Fibroblast of lung (primary cell): ENCODE data around the gene MYO1D. TPM values are rescaled to one million over a fixed set of nuclear protein-coding genes. Genes with fewer than 3 reads are reported as not detected.

Source experiments
- DNase-seq, 2 donors: peaks; one replicate each; pipeline versions ENCODE4 v3.0.0 to v3.0.0-alpha.2; 2010; ENCODE audit warnings: low read depth in 2 of 2
- H2AFZ ChIP-seq: 2 replicates; pipeline ENCODE4 v1.5.1; 2012; ENCODE audit warnings: low read length, control low read depth, inconsistent platforms
- H3K27ac ChIP-seq: 2 replicates; pipeline ENCODE4 v1.5.1; 2011; ENCODE audit warnings: low read length, control low read depth; ENCODE audit not compliant: insufficient read depth
- H3K27me3 ChIP-seq: 2 replicates; pipeline ENCODE4 v1.5.1; 2011; ENCODE audit warnings: mild to moderate bottlenecking, low read length; ENCODE audit not compliant: control insufficient read depth, insufficient read depth
- H3K36me3 ChIP-seq: 2 replicates; pipeline ENCODE4 v1.5.1; 2011; ENCODE audit warnings: low read length; ENCODE audit not compliant: control insufficient read depth, insufficient read depth
- H3K4me1 ChIP-seq: 2 replicates; pipeline ENCODE4 v1.5.1; 2011; ENCODE audit warnings: low read length; ENCODE audit not compliant: control insufficient read depth, insufficient read depth; ENCODE audit errors: extremely low read depth
- H3K4me2 ChIP-seq: 2 replicates; pipeline ENCODE4 v1.5.1; 2011; ENCODE audit warnings: low read length, control low read depth; ENCODE audit not compliant: insufficient read depth; ENCODE audit errors: extremely low read depth
- H3K4me3 ChIP-seq, 4 experiments: fragments of 200-600 bp in 1 of 4; sonication (generic) in 1 of 4; replicated peaks in 1 of 4; 2 replicates each; pipeline ENCODE4 v1.5.1; 2011 to 2016; ENCODE audit warnings: low read length in 4 of 4, low read depth in 3 of 4, mild to moderate bottlenecking in 3 of 4, control low read depth in 2 of 4, inconsistent platforms in 1 of 4, mixed read lengths in 1 of 4; ENCODE audit not compliant: insufficient read depth in 1 of 4; ENCODE audit errors: control extremely low read depth in 1 of 4
- H3K79me2 ChIP-seq: 2 replicates; pipeline ENCODE4 v1.5.1; 2012; ENCODE audit warnings: mild to moderate bottlenecking, low read length, inconsistent platforms; ENCODE audit not compliant: control insufficient read depth, insufficient read depth
- H3K9ac ChIP-seq: 2 replicates; pipeline ENCODE4 v1.5.1; 2011; ENCODE audit warnings: mild to moderate bottlenecking, low read length, control low read depth; ENCODE audit not compliant: insufficient read depth
- H3K9me3 ChIP-seq: 2 replicates; pipeline ENCODE4 v1.5.1; 2012; ENCODE audit warnings: low read depth, low read length; ENCODE audit not compliant: control insufficient read depth, insufficient read depth
- H4K20me1 ChIP-seq: 2 replicates; pipeline ENCODE4 v1.5.1; 2011; ENCODE audit warnings: low read length; ENCODE audit not compliant: control insufficient read depth, insufficient read depth; ENCODE audit errors: extremely low read depth
- EZH2 ChIP-seq: IDR thresholded peaks from 2 replicates; pipeline ENCODE4 v1.5.1; 2012; ENCODE audit warnings: low read length, control low read depth, mild to moderate bottlenecking; ENCODE audit errors: missing control alignments
- polyA plus RNA-seq, 2 donors: library from polyadenylated mRNA; depleted of rRNA in 1 of 2; stranded (reverse) in 1 of 2; unstranded in 1 of 2; fragments of >200 nt; gene quantifications; 2 replicates each; pipeline ENCODE4 v1.2.1, GENCODE V29; 2011 to 2012; ENCODE audit warnings: missing spikeins in 1 of 2
- total RNA-seq: library from RNA; depleted of rRNA; stranded (reverse); fragments of >200 nt; gene quantifications from 2 replicates; pipeline ENCODE4 v1.2.1, GENCODE V29; 2014
- TF ChIP-seq, protein P1 (sequence below), 2 donors: IDR thresholded peaks in 1 of 2; conservative IDR thresholded peaks in 1 of 2; 1 replicate in 1 of 2; 2 replicates in 1 of 2; pipeline ENCODE4 v1.5.1; 2011 to 2012; ENCODE audit warnings: low read length in 2 of 2, control low read depth in 1 of 2, inconsistent platforms in 1 of 2, low read depth in 1 of 2, mild to moderate bottlenecking in 1 of 2

Gene MYO1D
- total and polyA plus RNA-seq, 2 donors (not counting 1 experiment from before 2014, with no cell fraction given): 35.0 to 46.6 TPM

DNA sequence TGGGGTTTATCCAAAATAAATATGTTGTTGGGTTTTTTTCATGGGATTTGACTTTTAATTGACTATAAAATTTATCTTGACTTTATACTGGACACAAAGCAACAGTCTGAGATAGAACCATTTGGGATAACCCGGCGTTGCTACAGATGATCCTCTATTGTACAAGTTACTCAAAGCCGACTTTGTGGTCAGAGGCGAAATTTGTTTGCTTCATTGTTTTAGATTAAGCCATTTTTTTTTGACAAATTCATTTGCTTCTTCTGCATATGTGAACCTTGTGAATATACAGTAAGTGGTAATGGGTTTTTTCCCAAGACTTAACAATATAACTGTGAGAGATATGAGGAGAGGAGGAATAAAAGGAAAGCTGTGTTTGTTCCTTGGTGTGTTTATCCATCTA is 11.8 kb downstream of the MYO1D start:
- Histone ChIP-seq H3K4me3 (no peak overlapping the region), H4K20me1 (no peaks in the 10 kb centered on the region), H3K4me1 (no peaks in the 10 kb centered on the region), H3K27me3 (no peaks in the 10 kb centered on the region), H3K79me2 (no peaks in the 10 kb centered on the region), H3K4me2 (no peak overlapping the region), H3K36me3 (no peaks in the 10 kb centered on the region), H3K9me3 (no peaks in the 10 kb centered on the region), H2AFZ (no peak overlapping the region), H3K27ac (no peak overlapping the region), H3K9ac (no peak overlapping the region)
- no peak for TF ChIP-seq EZH2
- TF ChIP-seq, protein P1, sequence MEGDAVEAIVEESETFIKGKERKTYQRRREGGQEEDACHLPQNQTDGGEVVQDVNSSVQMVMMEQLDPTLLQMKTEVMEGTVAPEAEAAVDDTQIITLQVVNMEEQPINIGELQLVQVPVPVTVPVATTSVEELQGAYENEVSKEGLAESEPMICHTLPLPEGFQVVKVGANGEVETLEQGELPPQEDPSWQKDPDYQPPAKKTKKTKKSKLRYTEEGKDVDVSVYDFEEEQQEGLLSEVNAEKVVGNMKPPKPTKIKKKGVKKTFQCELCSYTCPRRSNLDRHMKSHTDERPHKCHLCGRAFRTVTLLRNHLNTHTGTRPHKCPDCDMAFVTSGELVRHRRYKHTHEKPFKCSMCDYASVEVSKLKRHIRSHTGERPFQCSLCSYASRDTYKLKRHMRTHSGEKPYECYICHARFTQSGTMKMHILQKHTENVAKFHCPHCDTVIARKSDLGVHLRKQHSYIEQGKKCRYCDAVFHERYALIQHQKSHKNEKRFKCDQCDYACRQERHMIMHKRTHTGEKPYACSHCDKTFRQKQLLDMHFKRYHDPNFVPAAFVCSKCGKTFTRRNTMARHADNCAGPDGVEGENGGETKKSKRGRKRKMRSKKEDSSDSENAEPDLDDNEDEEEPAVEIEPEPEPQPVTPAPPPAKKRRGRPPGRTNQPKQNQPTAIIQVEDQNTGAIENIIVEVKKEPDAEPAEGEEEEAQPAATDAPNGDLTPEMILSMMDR (conservative IDR thresholded peaks at IDR 0.05 in 1 of 2, IDR thresholded peaks at IDR 0.05 in 1 of 2; ENCODE audit: low read depth in 1 of 2, low read length in 2 of 2): no peak
- DNase-seq: no peak

DNA sequence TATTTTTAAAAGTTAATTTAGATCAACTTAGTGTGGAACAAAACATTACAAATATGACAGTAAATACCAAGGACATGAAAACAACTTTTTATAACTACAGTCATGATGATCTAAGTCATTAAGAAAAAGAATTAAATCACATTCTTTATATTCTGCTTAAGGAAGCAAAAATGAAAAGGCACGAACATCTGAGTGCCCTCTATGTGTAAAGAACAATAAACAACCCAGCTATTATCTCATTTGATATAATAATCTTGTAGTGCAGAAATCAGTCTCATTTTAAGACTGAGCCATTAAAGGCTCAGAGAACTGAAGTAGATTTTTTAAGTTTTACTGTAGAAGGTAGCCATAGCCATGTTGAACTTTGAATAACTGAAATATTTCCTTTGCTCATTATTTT is 13.4 kb downstream of the MYO1D start:
- Histone ChIP-seq H3K9ac (no peak overlapping the region), H3K79me2 (no peaks in the 10 kb centered on the region), H3K27ac (no peak overlapping the region), H3K4me2 (no peak overlapping the region), H2AFZ (no peak overlapping the region), H3K4me3 (no peak overlapping the region), H3K27me3 (no peaks in the 10 kb centered on the region), H4K20me1 (no peaks in the 10 kb centered on the region), H3K36me3 (no peaks in the 10 kb centered on the region), H3K4me1 (no peaks in the 10 kb centered on the region), H3K9me3 (no peaks in the 10 kb centered on the region)
- TF ChIP-seq EZH2: no peak
- TF ChIP-seq, protein P1 (conservative IDR thresholded peaks at IDR 0.05 in 1 of 2, IDR thresholded peaks at IDR 0.05 in 1 of 2; ENCODE audit: low read depth in 1 of 2, low read length in 2 of 2): no peak
- no peak for DNase-seq

DNA sequence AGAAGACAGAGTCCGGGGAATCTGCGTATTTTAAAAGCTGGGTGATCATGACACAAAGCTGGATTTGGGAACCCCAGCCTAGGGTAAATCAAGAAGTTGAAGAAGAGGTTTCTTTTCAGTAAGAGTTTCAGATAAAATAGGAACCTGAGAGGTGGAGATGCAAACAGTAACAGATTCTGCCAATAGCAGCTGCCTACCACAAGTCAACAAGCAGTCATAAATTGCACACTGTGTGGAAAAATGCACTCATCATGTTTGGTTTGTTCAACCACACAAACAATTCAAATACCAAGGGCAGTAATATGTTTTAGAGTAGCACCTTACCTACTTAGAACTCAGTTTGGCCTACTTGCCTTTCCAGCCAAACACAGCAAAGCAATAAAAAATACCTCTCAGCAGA is 14.0 kb downstream of the MYO1D start:
- Histone ChIP-seq H2AFZ (no peak overlapping the region), H3K4me2 (no peak overlapping the region), H3K27ac (no peak overlapping the region), H3K36me3 (no peaks in the 10 kb centered on the region), H3K4me3 (no peak overlapping the region), H3K9me3 (no peaks in the 10 kb centered on the region), H3K27me3 (no peaks in the 10 kb centered on the region), H3K9ac (no peak overlapping the region), H3K79me2 (no peaks in the 10 kb centered on the region), H4K20me1 (no peaks in the 10 kb centered on the region), H3K4me1 (no peaks in the 10 kb centered on the region)
- no peak for TF ChIP-seq EZH2
- TF ChIP-seq, protein P1 (conservative IDR thresholded peaks at IDR 0.05 in 1 of 2, IDR thresholded peaks at IDR 0.05 in 1 of 2; ENCODE audit: low read depth in 1 of 2, low read length in 2 of 2): no peak
- DNase-seq: no peak
